Stimulated activated CD8-positive, alpha-beta memory T cell treated with anti-CD3 and anti-CD28 coated beads, Interleukin-4, amount 100 ng/mL, for 4 hours (primary cell): ENCODE data around the gene PRXL2B.
"Not testable (repeated sequence)": the region's sequence is repeated elsewhere in the genome, so short reads cannot be mapped to it uniquely, and the experiment has no call there.

ENCODE experiments used
- DNase-seq, 2 donors: peaks; one replicate each; pipeline ENCODE4 v3.0.0-alpha.2; 2020; ENCODE audit warnings: low read depth in 2 of 2, low spot score in 1 of 2

Gene PRXL2B

DNA sequence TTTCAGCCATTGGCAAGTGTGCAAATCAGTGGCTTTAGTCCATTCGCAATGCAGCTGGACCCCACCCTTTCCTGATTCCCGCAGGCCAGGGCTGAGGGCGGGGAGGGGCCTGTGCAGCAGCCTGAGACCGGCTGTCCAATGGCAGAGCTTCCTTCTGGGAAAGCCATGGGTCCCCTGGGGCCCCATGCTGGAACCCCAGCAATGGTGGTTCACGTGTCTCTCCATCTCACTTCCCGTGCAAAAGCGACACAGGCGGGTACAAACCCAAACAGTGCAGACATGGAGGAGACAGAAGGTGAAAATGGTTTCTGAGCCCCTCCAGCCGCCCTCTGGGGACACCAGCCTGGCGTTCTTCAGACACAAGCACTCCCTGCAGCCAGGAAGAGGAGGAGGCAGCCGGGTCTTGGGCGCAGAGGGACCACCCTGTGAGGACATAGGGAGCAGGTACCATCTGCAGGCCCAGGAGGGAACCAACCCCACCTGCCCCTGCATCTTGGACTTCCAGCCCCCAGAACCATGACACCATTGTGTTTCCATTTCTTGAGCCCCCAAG, 36.2 kb upstream of the PRXL2B start:
- not testable (repeated sequence) for DNase-seq

DNA sequence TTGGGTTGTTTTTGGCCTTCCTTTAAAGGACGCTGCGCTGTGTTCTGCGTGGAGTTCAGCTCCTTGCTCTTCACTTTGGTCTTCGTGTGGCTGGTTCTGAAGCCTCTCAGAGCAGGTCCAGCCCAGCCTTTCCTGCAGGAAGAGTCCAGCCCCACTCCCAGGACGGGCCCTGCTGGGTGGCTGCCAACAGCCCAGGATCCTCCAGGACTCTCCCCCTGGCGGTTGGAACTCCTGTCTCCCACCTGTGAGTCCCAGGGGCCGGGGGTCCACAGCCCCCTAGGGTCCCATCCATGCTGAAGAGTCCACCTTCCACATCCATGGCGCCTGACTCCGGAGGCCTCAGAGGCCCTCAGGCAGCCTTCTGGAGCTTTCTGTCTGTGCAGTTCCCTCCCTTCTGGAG, 35.0 kb upstream of the PRXL2B start:
- not testable (repeated sequence) for DNase-seq

DNA sequence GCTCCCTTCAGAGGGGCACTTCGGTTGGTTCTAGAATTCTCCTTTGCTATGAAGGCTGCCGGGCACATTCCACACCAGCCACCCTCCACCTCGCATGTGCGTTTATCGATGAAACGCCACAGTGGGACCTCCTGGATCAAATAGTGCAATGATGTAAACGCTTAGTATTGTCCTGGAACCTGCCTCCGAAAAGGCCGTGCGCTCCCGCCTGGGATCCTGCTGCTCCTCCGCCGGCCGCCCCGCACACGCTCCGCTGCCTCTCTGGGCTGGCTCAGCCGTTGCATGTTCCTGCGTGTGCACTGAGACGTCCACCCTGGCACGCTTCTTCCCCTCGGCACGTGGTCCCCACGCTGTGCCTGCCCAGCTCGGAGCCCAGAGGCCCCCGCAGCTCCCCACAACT, 34.4 kb upstream of the PRXL2B start:
- DNase-seq: no peak

DNA sequence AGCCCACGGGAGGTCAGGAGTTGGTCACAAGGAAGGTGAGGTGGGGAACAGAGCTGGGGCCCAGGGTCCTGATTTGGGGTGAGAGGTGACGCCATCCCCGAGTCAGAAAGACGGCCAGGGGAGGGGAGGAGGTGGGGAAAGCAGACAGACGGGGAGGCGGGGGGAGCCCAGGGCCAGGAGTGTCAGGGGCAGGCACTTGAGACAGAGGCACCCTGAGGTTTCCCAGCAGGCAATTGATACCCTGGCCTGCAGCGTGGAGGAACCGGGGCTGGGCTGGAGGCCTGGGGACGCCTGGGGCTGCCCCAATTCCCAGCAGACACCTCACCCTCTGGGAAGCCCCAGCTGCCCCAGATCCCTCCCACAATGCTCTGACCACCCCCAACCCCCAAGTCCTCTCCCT, 33.5 kb upstream of the PRXL2B start:
- not testable (repeated sequence) for DNase-seq

DNA sequence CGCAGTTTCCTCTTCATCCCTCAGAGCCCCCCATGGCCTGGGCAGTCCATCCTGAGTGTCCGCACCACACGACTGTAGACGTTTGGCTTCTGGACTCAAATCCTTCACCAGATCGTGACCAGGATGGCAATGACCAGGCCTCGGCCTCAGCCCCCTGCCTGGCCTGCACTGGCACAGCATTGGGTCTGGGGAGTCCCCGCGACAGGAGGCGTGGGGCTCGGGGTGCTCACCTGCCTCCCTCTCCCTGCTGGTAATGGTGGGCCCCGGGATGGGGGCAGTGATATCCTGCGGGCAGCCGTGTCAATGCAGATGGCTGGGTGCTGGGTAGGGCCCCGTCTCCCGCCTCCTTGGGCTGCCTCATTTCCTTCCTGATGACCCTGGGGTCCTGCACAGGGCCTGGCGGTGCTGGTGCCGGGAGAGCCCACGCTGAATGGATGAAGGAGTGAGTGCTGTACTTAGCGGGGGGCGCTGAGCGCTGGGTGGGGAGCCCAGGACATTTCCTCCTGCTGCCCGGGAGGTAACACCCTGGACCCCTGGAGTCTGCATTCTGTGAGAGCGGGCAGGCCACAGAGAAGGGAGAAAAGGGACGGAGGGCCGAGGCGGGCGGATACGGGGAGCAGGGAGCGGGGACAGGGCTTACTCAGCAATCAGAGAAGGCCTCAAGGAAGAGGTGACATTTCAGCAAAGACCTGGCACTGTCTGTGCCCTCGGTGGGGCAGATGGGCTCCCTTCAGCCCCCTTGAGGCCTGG, 32.5 kb upstream of the PRXL2B start:
- DNase-seq: no peak

DNA sequence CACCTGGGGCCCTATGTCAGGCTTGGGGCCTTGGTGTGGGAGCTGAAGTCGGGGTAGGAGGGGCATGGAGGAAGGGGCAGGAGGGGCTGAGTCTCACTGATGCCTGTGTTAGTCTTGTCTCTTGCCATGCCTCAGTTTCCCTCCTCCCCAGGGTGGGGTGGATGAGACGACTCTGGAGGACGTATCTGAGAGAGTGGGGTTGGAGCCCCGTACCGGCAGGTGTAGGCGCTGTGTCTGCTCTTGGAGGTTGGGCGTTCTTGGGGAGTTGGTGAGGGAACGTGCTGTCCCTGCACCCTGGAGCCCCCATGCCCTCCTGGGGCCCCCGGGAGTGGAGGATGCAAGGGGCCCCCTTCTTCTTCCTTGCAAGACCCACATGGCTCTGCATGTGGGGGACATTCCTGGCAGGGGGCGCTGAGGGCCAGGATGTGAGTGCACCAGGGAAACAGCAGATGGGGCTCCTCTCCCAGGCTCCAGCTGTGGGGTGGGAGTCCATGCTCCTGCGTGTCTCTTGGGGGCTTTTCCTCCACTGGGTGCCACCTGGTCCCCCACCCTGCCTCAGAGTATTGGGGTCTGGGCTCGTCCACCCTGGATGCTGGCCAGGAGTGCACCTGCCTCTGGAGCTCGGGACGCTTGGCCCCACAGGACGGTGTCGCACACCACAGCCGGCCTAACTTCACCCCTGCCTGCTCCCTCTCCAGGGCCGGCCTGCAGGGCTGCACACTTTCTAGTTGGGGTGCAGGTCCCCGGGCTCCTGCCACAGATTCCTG, 31.8 kb upstream of the PRXL2B start:
- peak in 1 of 2 donors; percentile 35 for DNase-seq

DNA sequence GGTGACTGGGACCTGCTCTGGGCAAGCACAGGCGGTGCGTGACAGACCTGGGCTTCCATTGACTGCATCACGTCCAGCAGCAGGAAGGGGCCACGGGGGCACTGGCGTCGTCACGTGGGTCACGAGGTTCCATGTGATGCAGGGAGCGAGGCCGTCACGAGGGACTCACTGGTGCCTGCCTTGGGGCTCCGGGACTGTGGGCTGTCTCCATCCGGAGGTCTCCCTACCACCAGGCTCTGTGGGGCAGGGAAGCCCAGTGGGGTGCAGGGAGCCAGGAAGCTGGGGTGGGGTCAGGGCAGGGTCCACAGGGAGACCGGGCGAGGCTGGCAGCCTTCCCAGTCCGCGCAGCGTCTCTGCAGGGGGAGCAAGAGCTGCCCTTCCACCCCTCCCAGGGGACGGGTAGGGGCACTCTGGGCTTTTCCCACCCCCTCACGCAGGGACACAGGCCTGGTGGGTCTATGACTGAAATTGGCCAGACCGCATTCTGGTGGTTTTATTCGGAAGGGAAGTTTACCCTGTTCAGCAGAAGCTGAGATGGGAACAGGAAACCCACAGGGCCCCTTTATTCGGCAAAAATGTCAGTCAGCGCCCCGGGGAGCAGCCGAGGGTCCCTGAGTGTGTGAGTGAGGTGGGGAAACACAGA, 30.8 kb upstream of the PRXL2B start:
- DNase-seq: peak in 1 of 2 donors; percentile 60

DNA sequence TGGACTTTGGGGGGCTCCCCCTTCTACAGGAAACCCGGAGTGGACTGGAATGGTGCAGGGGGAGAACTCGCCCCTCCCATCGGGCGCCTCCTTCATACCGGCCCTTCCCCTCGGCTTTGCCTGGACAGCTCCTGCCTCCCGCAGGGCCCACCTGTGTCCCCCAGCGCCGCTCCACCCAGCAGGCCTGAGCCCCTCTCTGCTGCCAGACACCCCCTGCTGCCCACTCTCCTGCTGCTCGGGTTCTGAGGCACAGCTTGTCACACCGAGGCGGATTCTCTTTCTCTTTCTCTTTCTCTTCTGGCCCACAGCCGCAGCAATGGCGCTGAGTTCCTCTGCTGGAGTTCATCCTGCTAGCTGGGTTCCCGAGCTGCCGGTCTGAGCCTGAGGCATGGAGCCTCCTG, 30.3 kb upstream of the PRXL2B start, which contains the start of gene TNFRSF14:
Gene TNFRSF14, plus strand, starts transcription at position 95 of the 401 bp plus-strand sequence. Its CDS starts 294 bp downstream, at position 389.
- peak; percentile 50 to 58 for DNase-seq

DNA sequence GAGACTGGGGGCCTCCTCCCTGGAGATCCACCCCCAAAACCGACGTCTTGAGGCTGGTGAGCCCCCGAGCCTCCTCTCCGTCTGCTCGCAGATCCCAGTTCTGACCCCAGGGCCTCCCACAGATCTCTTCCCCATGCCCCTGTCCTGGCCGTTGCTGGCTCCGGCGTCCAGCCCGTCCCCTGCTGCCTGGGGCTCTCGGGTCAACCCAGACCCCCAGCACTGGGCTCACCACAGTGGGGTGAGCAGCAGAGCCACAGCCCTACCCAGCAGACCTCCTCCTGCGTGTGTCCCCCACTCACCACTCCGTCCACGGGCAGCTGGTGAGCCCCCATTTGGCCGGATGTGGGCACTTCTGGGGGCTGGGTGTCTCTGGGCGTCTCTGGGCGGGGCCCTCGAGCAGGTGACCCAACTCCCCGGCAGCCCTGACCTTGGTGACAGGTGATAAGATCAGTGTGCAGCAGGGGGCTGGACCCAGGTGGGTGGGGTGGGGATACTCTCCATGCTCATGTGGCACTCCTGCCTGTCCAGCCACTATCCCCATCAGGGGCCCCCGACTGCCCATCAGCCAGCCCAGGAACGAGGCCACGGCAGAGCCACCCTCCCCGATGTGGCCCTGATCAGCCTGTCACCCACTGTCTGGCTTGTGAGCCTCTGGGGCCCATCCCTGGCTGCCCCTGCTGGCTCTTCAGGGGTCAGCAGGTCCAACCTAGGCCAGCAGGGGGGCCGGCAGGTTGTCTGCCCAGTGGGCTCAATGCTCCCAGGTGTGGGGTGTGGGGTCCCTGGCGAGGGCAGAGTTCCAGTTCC, 29.7 kb upstream of the PRXL2B start:
- DNase-seq: peak in 1 of 2 donors; percentile 30

DNA sequence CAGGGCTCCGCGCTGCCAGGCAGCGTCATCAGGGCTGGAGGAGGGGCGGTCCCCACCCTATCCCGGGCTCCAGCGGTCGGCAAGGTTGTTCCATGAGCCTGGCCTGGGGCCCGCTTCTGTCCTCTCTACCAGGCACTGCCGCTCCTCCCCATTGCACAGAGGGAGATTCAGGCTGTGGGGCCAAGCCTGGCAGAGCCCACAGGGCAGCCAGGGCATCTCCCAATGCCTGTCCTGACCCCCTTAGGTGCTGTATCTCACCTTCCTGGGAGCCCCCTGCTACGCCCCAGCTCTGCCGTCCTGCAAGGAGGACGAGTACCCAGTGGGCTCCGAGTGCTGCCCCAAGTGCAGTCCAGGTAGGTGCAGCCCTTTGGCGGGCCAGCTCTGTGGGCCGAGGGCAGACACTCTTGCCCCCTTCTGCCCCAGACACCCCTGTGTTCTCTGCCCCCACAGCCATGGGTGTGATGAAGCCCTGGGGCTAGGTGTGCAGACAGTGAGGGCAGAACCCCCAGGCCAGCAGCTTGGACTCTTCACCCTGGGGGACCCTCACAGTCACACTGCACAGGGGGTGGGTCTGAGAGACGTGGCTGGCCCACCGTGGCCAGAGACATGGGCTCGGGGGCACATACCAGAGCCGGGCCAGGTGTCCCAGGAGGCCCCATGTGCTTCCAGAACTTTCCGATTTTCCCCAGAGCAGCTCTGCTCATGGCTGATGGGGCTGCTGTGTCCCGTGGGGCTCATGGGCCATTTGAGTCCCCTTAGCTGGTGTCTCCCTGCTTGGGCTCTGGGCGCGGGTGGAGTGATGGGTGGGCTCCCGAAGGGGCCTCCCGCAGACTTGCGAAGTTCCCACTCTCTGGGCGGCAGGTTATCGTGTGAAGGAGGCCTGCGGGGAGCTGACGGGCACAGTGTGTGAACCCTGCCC, 28.8 kb upstream of the PRXL2B start:
- DNase-seq: no peak

DNA sequence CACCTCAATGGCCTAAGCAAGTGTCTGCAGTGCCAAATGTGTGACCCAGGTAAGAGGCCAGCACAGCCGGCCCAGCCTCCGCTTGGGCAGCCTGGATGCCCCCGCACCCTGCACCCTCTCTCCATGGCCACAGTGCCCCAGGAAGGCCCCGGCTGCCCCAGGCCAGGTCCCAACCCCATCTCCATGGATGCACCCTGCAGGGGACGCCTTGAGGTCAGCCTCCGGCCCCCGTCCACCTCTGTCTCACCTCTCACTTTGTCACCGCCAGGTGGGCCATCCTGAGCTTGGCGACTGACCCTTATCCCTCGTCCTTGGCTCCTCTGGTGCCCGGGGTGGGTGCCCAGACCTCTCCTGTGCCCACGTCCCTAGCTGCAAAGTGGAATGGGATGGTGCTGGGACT, 28.2 kb upstream of the PRXL2B start:
- DNase-seq: no peak

DNA sequence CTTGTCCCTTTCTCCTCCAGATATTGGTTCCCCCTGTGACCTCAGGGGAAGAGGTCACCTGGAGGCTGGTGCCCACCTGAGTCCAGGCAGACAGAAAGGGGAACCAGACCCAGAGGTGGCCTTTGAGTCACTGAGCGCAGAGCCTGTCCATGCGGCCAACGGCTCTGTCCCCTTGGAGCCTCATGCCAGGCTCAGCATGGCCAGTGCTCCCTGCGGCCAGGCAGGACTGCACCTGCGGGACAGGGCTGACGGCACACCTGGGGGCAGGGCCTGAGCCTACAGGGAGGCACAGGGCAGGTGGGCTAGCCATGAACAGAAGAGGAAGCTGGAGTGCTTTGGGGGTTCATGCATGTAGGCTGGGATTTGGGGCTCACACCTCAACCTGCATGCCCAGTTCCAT, 27.7 kb upstream of the PRXL2B start:
- DNase-seq: no peak

DNA sequence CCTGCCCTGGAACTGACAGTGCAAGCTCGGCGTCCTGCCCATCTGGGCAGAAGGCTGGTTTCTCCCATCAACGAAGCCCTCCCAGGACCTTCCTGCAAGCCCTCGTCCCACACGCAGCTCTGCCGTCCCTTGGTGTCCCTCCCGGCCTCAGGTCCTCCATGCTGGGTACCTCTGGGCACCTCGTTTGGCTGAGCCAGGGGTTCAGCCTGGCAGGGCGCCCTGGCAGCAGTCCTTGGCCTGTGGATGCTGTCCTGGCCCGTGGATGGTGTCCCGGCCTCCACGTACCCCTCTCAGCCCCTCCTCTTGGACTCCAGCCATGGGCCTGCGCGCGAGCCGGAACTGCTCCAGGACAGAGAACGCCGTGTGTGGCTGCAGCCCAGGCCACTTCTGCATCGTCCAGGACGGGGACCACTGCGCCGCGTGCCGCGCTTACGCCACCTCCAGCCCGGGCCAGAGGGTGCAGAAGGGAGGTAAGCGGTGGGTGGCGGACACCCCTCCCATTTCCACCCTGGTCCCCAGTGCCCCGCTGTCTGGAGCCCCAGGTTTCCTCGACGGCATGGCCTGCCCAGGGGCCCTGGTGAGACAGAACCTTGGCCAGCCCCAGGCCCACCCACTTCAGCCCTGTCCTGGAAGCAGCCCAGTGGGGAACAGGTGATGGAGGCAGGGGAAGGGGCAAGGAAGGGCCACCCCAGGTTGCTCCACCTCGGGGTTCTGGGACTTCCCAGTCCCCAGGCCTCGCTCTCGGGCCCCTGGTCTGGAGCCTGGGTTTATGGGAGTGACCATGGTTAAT, 26.9 kb upstream of the PRXL2B start:
- DNase-seq: no peak

DNA sequence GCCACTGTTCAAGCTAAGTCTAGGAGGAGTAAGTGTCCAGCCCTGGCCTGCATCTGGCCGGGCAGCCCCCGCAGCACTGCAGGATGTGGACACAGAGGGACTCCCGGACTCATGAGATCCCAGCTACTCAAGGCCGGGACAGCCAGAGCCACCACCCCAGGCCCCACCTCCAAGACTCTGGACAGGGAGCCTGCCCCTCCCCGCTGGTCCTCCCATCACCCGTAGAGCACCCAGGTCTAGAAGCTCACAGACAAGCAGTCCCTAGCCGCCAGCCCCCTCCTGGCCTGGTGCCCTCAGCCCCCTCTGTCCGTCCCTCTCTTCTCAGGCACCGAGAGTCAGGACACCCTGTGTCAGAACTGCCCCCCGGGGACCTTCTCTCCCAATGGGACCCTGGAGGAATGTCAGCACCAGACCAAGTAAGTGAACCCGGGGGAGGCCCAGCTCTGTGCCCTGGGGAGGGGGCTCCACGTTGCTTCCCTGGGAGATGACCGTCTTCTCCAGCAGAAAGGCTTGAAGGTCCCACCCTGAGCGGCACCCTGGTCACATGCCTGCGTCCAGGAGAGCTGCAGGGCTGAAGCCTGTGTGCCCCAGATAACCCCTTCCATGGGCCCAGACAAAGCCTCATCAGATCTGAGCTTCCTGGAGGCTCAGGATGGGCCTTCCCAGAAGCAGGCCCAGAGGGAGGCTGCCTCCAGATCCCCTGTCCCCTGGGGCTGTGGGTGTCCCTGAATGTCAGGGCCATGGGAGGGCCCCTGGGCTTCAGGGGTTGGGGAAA, 26.1 kb upstream of the PRXL2B start:
- DNase-seq: no peak

DNA sequence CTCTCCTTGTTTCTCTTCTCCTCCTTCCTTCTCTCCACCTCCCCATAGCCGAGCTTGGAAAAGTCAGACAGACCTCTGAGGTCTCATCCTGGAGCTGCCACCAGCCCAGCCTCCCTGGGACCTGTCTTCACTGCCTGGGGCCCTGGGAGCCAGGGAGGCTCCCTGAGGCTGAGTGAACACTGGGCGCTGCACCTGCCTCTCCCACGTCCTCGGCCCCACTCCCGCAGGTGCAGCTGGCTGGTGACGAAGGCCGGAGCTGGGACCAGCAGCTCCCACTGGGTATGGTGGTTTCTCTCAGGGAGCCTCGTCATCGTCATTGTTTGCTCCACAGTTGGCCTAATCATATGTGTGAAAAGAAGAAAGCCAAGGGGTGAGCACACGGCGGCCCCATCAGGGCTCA, 25.1 kb upstream of the PRXL2B start:
- DNase-seq: no peak

DNA sequence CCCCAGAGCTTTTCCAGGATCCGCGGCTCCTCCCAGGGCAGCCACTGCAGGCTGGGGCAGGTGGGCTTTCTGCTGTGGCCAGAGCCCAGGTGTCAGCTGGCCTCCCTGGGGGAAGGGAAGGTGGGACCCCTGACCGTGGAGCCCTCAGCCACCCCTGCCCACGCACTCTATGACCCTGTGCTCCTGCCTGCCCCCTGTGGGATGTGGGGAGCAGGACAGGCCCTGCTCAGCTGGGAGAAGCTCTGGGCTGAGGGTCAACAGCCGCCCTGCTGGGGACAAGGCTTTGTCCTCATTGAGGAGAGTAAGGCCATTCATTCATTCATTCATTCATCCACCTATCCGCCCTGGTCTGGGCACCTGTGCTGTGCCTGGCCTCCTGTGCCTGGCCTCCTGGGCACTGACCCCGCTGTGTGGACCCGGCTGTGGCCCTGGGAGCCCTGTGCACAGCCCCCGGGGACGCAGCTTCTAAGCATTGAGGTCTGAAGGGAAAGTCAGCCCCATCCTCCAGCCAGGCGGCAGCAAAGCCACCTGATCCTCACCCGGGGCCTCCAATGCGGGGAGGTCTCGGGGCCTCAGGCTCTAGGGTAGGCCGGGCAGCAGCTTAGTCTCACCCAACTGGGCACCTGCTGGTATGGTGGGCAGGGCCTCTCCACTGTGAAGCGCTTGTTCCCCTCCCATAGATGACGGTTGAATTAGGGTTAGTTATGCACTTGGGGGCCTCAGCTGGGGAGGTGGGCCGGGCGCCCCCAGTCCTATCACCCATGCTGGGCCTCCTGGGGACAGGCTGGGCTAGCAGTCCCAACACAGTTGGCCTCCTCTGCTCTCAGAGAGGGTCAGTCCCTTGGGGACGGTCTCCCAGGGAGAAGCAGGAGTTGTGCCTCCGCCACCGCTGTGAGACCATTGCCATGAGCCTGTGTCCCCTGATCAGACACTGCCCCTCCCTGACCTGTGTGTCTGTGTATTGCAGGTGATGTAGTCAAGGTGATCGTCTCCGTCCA, 24.4 kb upstream of the PRXL2B start:
- no peak for DNase-seq

DNA sequence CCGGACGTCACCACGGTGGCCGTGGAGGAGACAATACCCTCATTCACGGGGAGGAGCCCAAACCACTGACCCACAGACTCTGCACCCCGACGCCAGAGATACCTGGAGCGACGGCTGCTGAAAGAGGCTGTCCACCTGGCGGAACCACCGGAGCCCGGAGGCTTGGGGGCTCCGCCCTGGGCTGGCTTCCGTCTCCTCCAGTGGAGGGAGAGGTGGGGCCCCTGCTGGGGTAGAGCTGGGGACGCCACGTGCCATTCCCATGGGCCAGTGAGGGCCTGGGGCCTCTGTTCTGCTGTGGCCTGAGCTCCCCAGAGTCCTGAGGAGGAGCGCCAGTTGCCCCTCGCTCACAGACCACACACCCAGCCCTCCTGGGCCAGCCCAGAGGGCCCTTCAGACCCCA, 23.4 kb upstream of the PRXL2B start:
- no peak for DNase-seq
